CD4-positive, alpha-beta T cell treated with Interleukin-17A for 4 hours (primary cell): Measurements from ENCODE around the gene ROR1.

ENCODE experiments used
- DNase-seq: peaks from one replicate; pipeline ENCODE4 v3.0.0-alpha.2; 2020; ENCODE audit warnings: mixed read lengths

The ROR1 gene

DNA sequence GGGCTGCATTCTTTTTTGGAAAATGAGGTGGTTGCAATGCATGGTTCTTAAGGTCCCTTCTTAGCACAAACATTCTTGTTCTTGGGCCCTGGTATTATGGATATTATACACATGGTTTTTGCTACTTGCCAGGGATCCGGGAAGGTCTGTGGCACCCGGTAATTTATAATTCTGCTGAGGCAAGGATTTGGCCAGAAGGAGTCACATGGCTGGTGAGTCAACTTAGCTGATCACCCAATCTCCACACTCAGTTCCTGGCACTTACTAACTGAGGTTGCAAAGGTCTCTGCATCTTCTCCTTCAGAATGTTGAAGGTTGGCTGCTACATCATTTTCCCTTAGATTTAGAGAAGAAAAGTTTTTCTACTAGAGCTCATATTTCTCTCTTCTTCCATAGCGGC, 112.5 kb downstream of the ROR1 start:
- no peak for DNase-seq

DNA sequence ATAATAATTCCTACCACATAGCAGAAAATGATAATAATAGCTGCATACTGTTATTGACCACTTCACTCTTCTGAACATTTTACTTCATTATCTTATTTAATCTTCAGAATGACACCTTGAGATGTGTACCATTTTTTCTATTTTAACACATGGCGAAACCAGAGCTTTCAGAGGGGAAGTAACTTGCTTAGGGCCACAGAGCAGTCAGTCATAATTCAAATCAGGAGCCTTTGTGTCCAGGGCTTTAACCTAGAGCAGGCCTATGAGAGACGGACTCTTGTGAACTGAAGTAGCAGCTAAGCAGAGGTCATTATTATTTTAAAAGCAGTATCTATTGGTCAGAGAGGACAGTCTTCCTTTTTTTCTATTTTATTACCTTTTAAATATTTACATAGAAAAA, 114.0 kb downstream of the ROR1 start:
- no peak for DNase-seq

DNA sequence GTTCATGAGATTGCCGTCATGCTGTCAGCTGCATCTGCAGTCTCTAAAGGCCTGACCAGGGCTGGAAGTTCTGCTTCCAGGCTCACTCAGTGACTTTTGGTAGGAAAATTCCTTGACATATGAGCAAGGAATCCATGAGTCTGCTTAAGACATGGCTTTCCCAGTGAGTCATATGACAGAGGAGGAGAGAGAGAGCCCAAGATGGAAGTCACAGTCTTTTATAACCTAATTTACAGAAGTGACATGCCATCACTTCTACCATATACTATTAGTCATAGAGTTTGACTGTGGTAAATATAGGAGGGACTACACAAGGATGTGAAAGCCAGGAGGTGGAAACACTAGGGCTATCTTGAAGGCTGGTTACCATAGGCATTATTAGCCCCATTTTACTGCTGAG, 115.2 kb downstream of the ROR1 start:
- no peak for DNase-seq

DNA sequence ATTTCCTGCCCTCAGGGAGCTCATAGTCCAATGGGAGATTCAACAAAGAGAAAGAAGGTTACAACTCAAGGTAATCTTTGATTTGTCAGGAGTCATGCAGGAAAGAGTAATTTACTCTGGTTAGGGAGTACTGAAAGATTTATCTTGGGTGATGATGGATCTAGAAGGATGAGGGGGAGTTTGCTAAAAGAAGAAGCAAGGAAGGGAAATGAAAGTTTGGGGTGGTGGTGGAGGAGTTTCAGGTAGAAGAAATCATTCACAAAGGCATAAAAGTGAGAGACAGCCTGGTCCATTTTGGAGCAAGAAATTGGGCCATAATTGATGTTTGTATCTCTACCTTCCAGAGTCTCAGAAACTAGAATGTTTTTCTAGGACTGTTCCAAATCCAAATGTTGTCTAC, 116.7 kb downstream of the ROR1 start:
- DNase-seq, result no peak

DNA sequence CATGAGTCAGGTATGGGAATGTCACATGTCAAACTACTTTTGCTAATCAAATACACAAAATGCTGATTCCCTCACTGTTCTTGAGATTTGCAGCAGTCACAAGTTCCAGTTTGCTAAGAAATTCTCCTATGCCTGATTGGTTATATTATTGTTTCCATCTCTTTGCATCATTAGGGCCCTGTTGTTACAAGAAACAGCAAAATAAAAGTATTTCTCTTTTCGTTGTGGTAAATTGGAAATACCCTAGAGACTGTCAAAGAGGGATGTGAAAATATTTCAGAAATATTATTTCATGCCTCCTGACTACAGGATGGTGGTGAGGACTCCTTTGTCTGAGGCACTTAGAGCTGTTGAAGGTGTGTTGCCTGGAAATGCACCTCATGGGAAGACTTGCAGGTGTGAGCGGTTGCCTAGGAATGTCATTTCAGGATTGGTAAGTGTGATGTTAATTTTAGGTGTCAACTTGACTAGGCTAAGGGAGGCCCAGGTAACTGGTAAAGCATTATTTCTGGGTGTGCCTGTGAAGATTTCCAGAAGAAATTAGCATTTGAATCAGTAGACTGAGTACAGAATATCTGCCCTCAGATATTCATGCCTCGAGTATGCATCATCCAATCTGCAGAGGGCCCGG, 117.4 kb downstream of the ROR1 start:
- DNase-seq, result no peak

DNA sequence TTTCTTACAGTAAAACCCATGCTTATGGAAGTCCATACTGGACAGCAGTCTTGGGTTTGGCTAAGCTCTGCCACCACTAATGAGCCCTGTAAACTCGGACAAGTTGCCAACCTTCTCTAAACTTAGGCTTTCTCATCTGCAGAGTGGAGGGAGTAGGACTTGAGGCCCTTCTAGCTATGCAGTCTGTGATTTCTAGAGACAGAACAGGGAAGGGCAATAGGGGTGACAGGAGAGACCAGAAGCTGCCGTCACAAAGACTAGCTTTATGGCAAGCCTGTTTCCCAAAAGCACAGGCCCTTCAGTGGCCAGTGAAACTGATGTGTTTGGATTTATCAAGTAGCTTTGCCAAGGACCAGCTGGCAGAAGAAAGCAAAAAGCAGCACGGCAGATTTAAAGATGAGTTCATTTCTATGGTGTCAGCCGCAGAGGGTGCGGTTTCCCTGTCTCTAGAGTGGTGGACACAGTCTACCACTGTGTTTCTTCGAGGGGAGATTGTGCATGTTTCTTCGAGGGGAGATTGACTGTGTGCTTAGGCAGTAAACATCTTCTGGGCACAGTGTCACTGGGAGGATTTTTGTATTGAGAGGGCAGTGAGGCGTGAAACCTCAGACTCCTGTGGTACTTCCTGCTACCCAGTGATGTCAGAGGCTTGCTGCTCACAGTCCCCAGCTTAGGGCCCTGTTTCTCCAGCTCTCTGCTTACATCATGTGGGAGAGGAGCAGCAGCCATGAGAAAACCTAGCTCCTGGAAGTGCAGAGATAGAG, 119.0 kb downstream of the ROR1 start:
- DNase-seq, result no peak

DNA sequence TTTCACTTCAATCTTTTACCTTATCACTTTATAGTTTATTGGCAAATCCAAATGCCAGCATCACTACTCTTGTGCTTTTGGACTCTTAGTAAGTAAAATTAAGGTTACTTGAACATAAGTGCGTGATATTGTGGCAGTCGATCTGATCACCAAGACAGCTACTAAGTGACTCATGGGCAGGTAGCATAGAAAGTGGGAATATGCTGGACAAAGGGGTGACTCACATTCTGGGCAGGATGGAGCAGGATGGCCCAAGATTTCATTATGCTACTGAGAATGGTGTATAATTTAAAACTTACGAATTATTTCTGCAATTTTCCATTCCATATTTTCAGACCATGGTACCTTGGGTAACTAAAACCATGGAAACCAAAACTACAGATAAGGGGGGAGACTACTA, 120.2 kb downstream of the ROR1 start:
- DNase-seq, result no peak

DNA sequence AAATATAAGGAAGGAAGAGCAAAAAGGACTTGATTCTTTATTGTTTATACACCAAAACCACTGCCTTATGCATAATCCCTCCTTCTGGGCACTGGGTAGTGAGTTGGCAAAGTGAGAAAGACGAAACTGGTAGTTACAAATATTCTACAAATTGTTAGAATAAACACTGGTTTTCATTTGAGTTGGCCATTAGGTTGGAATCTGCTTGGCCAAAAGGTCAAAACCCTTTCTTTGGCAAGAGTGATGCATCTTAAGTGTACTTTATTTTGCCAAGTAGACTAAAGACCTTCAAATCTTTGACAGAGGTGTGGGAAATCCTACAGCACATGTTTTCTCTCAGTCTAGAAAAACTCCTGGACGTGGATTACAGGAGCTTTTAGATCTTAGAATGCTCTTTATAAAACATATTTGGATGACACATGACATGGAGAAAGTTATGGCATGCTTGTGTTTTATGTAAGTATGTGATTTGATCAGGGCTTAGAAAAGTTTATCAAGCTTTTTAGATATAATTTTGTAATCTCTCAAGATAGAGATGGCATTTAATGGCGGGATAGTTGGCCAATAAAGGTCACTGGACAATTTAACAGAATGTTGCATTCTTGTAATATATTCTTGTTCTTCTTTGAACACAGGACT, 120.9 kb downstream of the ROR1 start:
- no peak for DNase-seq

DNA sequence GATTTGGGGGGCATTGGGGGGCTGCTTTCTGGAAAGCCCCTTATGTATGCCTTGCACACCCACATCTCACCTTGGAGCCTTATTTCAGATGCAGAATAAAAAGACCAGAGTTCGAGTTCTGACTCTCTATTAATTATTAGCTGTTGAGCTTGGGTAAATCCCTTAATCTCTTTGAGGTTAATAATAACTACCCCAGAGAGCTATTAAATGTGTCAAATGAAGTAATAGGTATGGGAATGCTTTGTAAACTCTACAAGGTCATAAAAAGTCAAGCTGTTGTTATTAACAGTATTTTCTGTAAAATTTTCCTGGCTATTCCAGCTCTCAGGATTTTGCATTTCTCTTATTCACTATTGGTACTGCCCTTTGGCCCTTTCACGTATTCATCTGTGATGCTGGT, 122.9 kb downstream of the ROR1 start:
- no peak for DNase-seq

DNA sequence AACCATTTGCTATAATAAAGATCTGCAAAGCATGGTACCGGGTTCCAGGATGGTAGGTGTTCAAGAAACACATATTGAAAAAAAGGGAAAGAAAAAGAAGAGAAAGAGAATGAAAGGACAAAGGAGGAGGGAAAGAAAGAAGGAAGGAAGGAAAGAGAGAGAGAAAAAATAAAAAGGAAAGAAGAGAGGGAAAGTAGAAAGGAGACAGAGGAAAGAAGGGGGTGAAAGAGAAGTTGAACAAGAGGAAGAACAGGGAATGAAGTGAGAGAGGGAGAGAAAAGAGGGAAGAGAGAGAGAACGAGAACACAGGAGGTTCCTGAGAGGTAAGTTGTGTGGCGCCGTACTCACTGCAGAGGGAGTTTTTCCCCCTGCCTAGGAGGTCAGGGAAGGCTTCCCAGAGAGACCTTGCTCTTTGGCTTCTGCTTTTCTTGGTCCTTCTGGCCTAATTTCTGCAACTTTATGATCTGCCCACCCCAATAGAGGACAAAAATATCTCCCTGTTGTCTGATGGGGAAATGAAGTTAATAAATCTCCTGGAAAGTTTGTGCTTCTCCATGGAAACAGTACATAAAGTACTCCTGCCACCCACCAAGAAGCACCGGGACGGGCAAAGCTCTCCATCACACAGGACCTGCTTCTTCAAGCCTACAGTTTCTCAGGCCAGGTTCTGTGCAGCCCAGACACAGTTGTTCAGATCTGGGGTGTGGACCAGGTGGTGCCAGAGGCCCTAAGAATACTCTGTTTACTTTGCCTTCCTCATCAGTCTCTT, 124.8 kb downstream of the ROR1 start:
- no peak for DNase-seq

DNA sequence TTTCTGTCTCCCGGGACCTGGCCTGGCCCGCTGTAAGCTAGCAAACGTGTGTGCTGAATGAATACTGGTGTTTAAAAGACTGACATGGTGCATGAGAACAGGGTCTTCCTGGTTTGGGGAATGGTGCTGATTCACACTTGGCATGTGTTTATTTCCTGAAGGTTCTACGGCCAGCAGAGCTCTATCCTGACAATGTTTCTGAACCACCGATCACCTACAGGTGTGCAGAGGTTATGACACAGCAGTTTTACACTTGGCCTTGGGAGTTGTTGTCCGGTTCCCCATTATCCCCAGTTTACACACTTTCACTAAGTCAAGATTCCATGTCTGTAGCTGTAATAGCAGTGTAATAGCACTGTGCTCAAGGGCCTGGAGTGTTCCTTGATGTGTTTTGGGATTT, 127.3 kb downstream of the ROR1 start:
- DNase-seq, result no peak

DNA sequence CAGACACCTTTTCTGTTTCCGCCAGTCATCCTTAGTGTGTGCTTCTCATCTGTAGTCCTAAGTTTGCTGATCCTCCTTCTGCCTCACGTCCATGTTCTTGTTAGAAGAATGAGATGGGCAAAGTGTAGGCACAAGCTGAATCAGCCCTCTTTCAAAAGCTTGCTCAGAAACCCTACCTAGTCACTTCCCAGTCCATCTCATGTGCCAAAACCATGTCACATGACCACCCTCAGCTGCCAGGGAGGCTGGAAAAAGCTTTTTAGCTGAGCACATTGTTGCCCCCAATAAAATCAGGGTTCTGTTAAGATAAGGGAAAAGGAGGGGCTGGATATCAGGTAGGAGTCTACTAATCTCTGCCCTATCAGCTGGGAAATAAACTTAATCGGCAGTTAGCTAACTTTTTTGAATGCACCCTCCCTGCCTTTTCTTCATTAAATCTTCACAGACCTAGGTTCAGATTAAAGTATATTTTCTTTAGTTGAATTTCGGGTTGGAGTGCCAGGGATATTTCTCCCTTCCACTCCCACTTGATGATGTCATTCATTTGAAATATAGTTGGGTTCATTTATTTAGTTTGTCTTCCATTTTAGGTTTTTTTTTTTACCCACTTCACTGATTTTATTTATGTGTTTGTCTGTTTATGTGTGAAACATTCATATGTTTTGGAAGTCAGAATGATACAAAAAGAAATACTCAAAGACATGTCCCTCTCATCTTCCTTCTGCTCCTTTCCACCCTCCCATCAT, 129.2 kb downstream of the ROR1 start:
- DNase-seq, result no peak

DNA sequence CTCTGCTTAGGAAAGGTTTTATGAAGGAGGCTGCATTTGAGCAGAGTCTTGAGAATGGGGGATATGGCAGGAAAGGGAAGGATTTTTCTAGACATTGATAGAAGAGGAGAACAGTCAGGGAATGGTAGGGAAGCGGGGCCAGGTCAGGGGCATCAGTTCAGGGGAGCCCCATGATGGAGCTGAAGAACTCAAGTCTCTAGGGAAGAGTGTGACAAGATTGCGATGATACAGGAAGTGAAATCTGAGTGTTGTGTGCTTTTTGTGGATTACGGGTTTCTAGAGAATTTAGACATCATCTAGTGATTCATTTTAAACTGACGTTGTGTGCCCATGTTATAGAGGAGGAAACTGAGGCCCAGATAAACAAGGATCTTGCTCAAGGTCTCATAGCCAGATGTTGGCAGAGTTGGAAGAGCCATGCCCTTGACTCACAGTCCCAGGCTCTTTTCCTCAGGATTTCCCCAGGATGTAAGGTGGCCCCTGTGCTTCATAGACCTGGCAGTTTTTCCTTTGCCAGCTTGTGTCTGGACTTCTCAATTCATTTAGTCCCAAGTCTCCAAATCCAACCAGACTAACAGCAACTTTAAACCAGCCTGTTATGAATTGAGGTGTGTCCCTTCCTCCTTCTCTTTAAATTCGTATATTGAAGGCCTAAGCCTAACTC, 130.3 kb downstream of the ROR1 start:
- no peak for DNase-seq

DNA sequence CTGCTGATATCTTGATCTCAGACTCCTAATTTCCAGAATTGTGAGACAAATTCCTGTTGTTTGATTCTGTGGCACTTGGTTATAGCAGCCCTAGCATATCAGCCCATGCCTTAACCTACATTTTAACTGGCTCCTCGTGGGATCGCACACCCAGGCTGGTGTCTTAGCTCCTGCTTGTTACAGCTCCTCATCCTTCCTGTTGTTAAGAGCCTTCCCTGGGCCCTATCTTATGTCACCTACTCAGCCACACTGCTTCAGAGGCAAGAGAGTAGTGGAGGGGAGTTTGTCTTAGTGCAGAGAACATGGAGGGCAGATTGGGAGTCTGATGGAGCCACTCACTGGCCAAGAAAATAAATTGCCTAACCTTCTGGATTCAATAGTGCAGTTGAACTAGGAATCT, 131.0 kb downstream of the ROR1 start:
- no peak for DNase-seq

DNA sequence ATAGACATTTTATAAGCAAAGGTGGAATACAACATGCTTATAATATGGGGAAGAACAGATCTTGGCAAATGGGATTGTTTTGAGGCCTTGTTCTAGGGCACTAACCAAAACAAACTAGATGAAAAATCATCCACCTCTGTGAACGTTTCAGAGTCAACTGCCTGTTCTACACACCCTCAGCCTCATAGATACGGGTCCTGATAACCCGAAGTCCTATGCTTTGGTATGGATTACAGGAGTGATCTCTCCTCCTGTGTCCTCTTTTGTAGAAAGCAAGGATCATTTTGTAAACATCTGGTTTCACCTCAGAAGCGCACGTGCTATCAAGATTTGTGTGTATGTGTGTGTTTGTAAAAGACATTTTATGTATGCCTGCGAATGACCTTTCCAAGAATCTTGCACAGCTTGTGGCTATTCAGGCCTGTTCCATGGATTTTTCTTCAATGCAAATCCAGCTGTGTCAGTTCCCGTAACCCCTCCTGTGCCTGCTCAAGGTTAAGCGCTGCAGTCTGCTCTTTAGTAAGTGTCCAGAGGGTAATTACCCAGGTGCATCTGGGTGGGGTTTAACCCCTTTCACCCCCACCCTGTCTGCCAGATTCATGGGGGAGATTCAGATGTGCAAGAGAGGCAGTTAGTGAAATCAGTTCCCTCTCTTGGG, 132.4 kb downstream of the ROR1 start:
- no peak for DNase-seq

DNA sequence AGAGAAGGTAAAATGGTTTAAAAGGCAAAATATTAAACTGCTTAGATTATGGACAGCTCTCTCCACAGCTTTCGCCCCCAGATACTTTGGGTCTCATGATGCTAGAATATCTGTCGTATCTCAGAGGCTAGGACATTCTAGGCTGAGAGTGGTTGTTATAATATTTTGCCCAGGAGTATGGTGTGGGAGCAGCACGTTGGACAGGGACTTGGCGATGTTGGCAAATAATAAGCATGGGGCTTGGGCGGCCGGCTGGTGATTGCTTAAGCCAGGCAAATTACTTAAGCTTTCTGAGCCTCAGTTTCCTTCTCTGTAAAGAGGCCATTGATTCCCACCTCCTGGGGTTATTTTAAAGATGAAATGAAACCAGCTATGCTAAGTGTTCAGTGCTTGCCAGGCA, 133.2 kb downstream of the ROR1 start:
- no peak for DNase-seq

DNA sequence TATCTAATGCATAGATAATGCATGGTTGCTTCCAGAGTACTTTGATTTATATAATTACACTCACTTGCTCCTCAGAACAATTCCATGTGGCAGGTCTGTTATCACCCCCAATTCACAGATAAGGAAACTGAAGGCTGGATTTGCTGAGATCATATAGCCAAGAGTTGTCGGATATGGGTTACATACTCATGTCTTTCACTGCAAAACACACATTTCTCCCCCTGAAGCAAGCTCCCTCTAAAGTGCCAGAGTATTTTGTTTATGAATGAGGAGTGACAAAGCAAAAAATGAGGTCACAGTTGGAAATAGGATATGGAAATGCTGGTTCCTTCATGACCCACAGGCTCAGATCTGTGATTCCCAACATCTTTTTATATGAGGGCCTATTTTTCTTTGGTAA, 134.2 kb downstream of the ROR1 start:
- no peak for DNase-seq

DNA sequence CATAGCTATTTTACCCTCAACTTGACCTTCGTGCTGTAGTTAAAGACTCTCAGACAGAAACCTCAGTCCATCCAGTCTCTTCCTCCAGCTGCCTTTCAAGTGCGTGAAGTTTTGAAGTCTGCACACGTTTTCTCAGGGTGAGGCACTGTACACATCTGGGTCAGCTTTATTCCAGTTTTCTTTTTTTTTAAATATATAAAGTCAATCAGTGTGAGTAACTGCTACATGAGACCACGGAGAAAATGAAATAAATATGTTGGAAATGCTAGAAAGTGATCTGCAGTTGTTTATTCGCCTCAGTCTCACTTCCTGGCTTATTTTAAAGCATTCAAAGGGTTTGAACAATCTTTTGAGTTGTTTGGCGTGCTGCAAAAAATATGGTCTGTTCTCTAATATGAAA, 135.7 kb downstream of the ROR1 start:
- DNase-seq, result no peak

DNA sequence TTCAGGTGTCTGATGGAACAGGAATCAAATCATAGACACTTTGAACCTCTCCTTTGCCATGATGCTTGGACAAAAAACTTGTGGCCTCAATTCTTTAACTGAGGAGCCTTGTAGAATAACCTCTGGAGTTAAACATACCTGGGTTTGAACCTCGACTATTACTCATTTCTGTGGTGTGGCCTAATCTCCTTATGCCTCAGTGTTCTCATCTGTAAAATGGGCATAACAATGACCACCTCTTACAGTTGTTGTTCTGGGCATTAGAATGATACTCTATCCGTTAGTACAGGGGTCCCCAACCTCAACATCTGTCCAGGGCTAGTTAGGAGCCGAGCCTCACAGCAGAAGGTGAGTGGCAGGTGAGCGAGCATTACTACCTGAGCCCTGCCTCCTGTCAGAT, 137.2 kb downstream of the ROR1 start:
- no peak for DNase-seq

DNA sequence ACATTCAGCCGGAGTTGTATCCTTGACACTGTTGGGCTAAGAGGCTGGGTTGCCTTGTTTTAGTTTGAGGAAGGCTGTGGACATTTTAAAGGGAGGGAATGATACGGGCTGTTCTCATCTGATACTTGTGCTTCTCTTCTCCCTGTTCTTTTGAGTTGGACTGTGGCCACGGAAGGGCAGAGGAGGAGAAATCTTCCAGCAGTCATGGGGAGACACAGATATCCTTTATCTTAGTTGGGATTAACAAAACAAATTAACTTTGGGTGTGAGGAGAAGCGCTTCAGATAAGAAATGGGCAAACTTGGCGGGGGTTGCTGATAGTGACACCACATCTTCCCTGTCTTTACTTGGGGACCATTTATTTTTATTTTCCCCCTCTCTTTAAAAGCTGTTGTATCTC, 138.8 kb downstream of the ROR1 start:
- DNase-seq, result no peak

DNA sequence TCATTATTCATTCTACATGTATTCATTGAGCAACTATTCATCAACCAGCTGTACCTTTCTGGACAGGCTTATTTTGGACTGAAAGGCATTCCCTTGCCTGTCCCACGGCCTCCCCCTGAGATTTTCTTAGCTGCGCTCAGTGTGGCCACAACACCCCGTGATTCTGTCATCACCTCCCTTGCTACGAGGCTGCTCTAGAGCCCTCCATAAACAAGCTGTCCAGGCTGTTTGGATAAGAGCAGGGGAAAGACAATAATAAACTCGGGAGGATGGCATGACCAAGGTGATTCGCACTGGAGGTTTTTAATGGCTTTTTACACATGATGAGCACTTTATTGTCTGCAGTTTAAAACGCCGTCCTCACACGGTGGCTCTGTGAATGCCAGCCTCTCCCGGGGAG, 139.7 kb downstream of the ROR1 start:
- DNase-seq, result no peak

DNA sequence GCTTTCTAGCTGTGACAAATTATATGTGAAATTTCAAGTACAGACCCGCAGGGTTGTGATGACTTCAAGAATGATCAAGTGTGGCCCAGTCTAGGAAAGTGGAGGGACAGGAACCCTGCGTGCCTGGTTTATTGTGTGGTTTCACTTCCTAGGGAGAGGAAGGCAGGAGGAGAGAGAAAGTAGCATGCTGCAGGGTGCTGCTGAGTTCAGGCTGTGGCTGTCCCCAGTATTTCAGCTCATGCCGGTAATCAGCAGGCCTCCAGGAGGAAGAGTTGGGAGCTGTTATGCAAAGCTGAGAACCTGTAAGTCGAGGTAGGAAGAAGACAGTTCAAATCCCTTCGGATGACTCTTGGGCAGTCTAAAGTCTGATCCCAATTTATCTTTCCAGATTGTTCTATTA, 140.4 kb downstream of the ROR1 start:
- no peak for DNase-seq
